Fibroblast of the aortic adventitia (primary cell): Measurements from ENCODE around the gene NEURL1B. TPM values are rescaled to one million over a fixed set of nuclear protein-coding genes. Genes with fewer than 3 reads are reported as not detected.

Experiments used
- DNase-seq: peaks from one replicate; pipeline ENCODE4 v3.0.0-alpha.2; 2010; ENCODE audit warnings: low read depth
- H3K4me3 ChIP-seq: 2 replicates; pipeline ENCODE4 v1.5.1; 2011; ENCODE audit warnings: low read depth, mild to moderate bottlenecking, control low read depth, low read length, moderate library complexity
- CTCF ChIP-seq: IDR thresholded peaks from 2 replicates; pipeline ENCODE4 v1.5.1; 2011; ENCODE audit warnings: mild to moderate bottlenecking, low read length, control low read depth, inconsistent platforms; ENCODE audit not compliant: insufficient read depth
- total RNA-seq: library from RNA; depleted of rRNA; stranded (reverse); fragments of >200 nt; gene quantifications from 2 replicates; pipeline ENCODE4 v1.2.3, GENCODE V29; 2012; ENCODE audit warnings: low replicate concordance

NEURL1B gene
- total RNA-seq, 1 donor: 2.5 TPM

GRCh38 chr5:172608773-172609172 lies 32.3 kb upstream of the NEURL1B start:
- TF ChIP-seq CTCF: no peak
- no peak overlapping the region for H3K4me3 ChIP-seq
- DNase-seq: no peak

- no peak for DNase-seq
- no peak for TF ChIP-seq CTCF
- H3K4me3 ChIP-seq: no peak overlapping the region
These were observed 30.4 kb upstream of the NEURL1B start for GRCh38 chr5:172610643-172611042.

GRCh38 chr5:172611913-172612312 lies 29.1 kb upstream of the NEURL1B start:
- no peak for TF ChIP-seq CTCF

GRCh38 chr5:172612771-172613170 lies 28.3 kb upstream of the NEURL1B start:
- TF ChIP-seq CTCF: no peak
- no peak for DNase-seq
- H3K4me3 ChIP-seq: no peak overlapping the region

More at GRCh38 chr5:172611913-172612312, 29.1 kb upstream of the NEURL1B start:
- no peak overlapping the region for H3K4me3 ChIP-seq
- DNase-seq: no peak

GRCh38 chr5:172616136-172616535 lies 24.9 kb upstream of the NEURL1B start:
- H3K4me3 ChIP-seq: no peak overlapping the region
- no peak for TF ChIP-seq CTCF
- no peak for DNase-seq

- peak; percentile 34 for DNase-seq
- no peak for TF ChIP-seq CTCF
- no peak overlapping the region for H3K4me3 ChIP-seq
These were observed 24.3 kb upstream of the NEURL1B start for GRCh38 chr5:172616730-172617129.

- H3K4me3 ChIP-seq: no peak overlapping the region
- no peak for TF ChIP-seq CTCF
- no peak for DNase-seq
These were observed 23.2 kb upstream of the NEURL1B start for GRCh38 chr5:172617817-172618216.
